HEK293 (cell line): ENCODE results near the gene KLF13.

ENCODE experiments used
- CTCF ChIA-PET: fragments of 350-600 bp; formaldehyde crosslinking; extraction: SDS; loops from one replicate; lab custom pipeline; 2021; ENCODE audit warnings: antibody characterized with exemption; lab: Yijun Ruan, JAX
- POLR2A ChIA-PET: fragments of 300-600 bp; formaldehyde crosslinking; extraction: SDS; loops from one replicate; lab custom pipeline; 2020; ENCODE audit warnings: antibody characterized with exemption, inconsistent platforms; lab: Yijun Ruan, JAX
- H3K27ac ChIP-seq: fragments of 200-500 bp; sonication (Bioruptor generic); 2 replicates; pipeline ENCODE4 v1.5.1; 2014; ENCODE audit warnings: low read depth, low read length, control low read depth, inconsistent platforms; ENCODE audit errors: extremely low read depth
- H3K36me3 ChIP-seq, 2 experiments: fragments of 200-500 bp in 1 of 2; sonication (Bioruptor generic) in 1 of 2; 1 replicate in 1 of 2; 2 replicates in 1 of 2; pipeline ENCODE4 v1.5.1; 2014 to 2017; ENCODE audit warnings: inconsistent platforms in 2 of 2, low read length in 2 of 2; ENCODE audit not compliant: control insufficient read depth in 2 of 2, insufficient read depth in 1 of 2
- H3K4me1 ChIP-seq: fragments of 200-500 bp; sonication (Bioruptor generic); 2 replicates; pipeline ENCODE4 v1.5.1; 2014; ENCODE audit warnings: mild to moderate bottlenecking, low read length, inconsistent platforms; ENCODE audit not compliant: control insufficient read depth, insufficient read depth
- H3K4me3 ChIP-seq: 2 replicates; pipeline ENCODE4 v1.5.1; 2011; ENCODE audit warnings: low read depth, mild to moderate bottlenecking, control low read depth, low read length, moderate library complexity
- H3K9me3 ChIP-seq: fragments of 200-500 bp; sonication (Bioruptor generic); 2 replicates; pipeline ENCODE4 v1.5.1; 2014; ENCODE audit warnings: low read depth, low read length, inconsistent platforms; ENCODE audit not compliant: control insufficient read depth, insufficient read depth
- BCL11B ChIP-seq: fragments of 450-650 bp; formaldehyde crosslinking; IDR thresholded peaks from 2 replicates; pipeline ENCODE4 v1.5.1; 2016; ENCODE audit warnings: low read depth, missing biosample characterization, missing genetic modification characterization
- GLIS1 ChIP-seq: fragments of 450-650 bp; formaldehyde crosslinking; IDR thresholded peaks from 2 replicates; pipeline ENCODE4 v1.5.1; 2016; ENCODE audit warnings: missing biosample characterization, missing genetic modification characterization
- INSM2 ChIP-seq: fragments of 450-650 bp; formaldehyde crosslinking; IDR thresholded peaks from 2 replicates; pipeline ENCODE4 v1.5.1; 2016; ENCODE audit warnings: missing biosample characterization, missing genetic modification characterization
- ZBTB48 ChIP-seq: fragments of 450-650 bp; formaldehyde crosslinking; IDR thresholded peaks from 2 replicates; pipeline ENCODE4 v1.5.1; 2016; ENCODE audit warnings: missing biosample characterization, missing genetic modification characterization
- ZFP41 ChIP-seq: fragments of 450-650 bp; formaldehyde crosslinking; IDR thresholded peaks from 2 replicates; pipeline ENCODE4 v1.5.1; 2016; ENCODE audit warnings: missing biosample characterization, missing genetic modification characterization, borderline replicate concordance
- ZNF112 ChIP-seq: fragments of 450-650 bp; formaldehyde crosslinking; IDR thresholded peaks from 2 replicates; pipeline ENCODE4 v1.5.0; 2017; ENCODE audit warnings: missing biosample characterization, missing genetic modification characterization
- ZNF157 ChIP-seq: fragments of 450-650 bp; formaldehyde crosslinking; IDR thresholded peaks from 2 replicates; pipeline ENCODE4 v1.5.1; 2016; ENCODE audit warnings: missing biosample characterization, missing genetic modification characterization
- ZNF19 ChIP-seq: fragments of 450-650 bp; formaldehyde crosslinking; IDR thresholded peaks from 2 replicates; pipeline ENCODE4; 2016; ENCODE audit warnings: missing biosample characterization, missing genetic modification characterization, low read depth
- ZNF280D ChIP-seq: fragments of 450-650 bp; formaldehyde crosslinking; IDR thresholded peaks from 2 replicates; pipeline ENCODE4 v1.5.1; 2016; ENCODE audit warnings: missing biosample characterization, missing genetic modification characterization
- ZNF292 ChIP-seq: fragments of 450-650 bp; formaldehyde crosslinking; IDR thresholded peaks from 2 replicates; pipeline ENCODE4 v1.5.1; 2016; ENCODE audit warnings: low read depth, missing biosample characterization, missing genetic modification characterization, borderline replicate concordance
- ZNF302 ChIP-seq: fragments of 450-650 bp; formaldehyde crosslinking; IDR thresholded peaks from 2 replicates; pipeline ENCODE4 v1.5.1; 2016; ENCODE audit warnings: missing biosample characterization, missing genetic modification characterization, low read depth
- ZNF645 ChIP-seq: fragments of 450-650 bp; formaldehyde crosslinking; IDR thresholded peaks from 2 replicates; pipeline ENCODE4; 2016; ENCODE audit warnings: missing biosample characterization, missing genetic modification characterization
- ZNF76 ChIP-seq: fragments of 450-650 bp; formaldehyde crosslinking; IDR thresholded peaks from 2 replicates; pipeline ENCODE4; 2016; ENCODE audit warnings: low read depth, missing biosample characterization, missing genetic modification characterization, borderline replicate concordance
- ZNF768 ChIP-seq: fragments of 450-650 bp; formaldehyde crosslinking; IDR thresholded peaks from 2 replicates; pipeline ENCODE4 v1.5.1; 2018; ENCODE audit warnings: missing biosample characterization, mild to moderate bottlenecking, missing genetic modification characterization
- ZNF776 ChIP-seq: fragments of 450-650 bp; formaldehyde crosslinking; IDR thresholded peaks from 2 replicates; pipeline ENCODE4 v1.5.0; 2017; ENCODE audit warnings: missing biosample characterization, missing genetic modification characterization, borderline replicate concordance
- ZNF777 ChIP-seq: fragments of 450-650 bp; formaldehyde crosslinking; IDR thresholded peaks from 2 replicates; pipeline ENCODE4 v1.5.1; 2017; ENCODE audit warnings: missing biosample characterization, missing genetic modification characterization, borderline replicate concordance
- ZNF791 ChIP-seq: fragments of 450-650 bp; formaldehyde crosslinking; IDR thresholded peaks from 2 replicates; pipeline ENCODE4 v1.5.1; 2016; ENCODE audit warnings: missing biosample characterization, missing genetic modification characterization
- ZSCAN30 ChIP-seq: fragments of 450-650 bp; IDR thresholded peaks from 2 replicates; pipeline ENCODE4 v1.5.1; 2018; ENCODE audit warnings: missing biosample characterization, mild to moderate bottlenecking, missing genetic modification characterization, moderate library complexity
- TF ChIP-seq, protein P1 (sequence below): fragments of 450-650 bp; formaldehyde crosslinking; IDR thresholded peaks from 2 replicates; pipeline ENCODE4 v1.5.1; 2016; ENCODE audit warnings: missing biosample characterization, missing genetic modification characterization

Gene KLF13

DNA sequence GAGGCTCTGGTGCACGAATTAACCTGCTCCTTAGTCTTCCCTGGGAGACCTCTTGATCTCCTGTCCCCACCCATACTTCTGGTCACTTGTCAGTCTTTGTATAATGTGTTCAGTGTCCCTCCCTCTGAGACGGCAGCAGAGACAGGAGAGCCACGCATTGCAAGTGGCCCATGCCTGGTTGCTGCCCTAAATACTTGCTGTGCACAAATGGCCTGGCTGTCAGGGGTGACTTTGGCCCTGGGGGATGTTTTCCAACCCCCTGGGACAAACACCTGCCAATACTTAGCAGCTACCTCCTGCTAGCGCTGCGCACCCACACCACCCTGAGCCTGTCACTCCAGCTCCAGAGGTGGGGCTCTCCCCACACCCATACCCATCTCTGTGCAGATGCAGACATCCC is 17.2 kb downstream of the KLF13 start:
- H3K36me3 ChIP-seq: no peaks in the 10 kb centered on the region
- H3K4me1 ChIP-seq: peaks cover 4% of the 10 kb centered on the region
- CTCF ChIA-PET: no interaction called here
- no peaks in the 10 kb centered on the region for H3K9me3 ChIP-seq
- POLR2A ChIA-PET: no interaction called here
- TF ChIP-seq ZNF292 (tag by site-specific recombination) (no peak), ZNF112 (tag by site-specific recombination) (no peak), ZBTB48 (tag by site-specific recombination) (no peak), GLIS1 (peak; percentile 85), ZNF645 (tag by site-specific recombination) (no peak), ZNF280D (tag by site-specific recombination) (no peak), BCL11B (tag by site-specific recombination) (no peak)
- no peak overlapping the region for H3K4me3 ChIP-seq
- H3K27ac ChIP-seq: no peak overlapping the region

DNA sequence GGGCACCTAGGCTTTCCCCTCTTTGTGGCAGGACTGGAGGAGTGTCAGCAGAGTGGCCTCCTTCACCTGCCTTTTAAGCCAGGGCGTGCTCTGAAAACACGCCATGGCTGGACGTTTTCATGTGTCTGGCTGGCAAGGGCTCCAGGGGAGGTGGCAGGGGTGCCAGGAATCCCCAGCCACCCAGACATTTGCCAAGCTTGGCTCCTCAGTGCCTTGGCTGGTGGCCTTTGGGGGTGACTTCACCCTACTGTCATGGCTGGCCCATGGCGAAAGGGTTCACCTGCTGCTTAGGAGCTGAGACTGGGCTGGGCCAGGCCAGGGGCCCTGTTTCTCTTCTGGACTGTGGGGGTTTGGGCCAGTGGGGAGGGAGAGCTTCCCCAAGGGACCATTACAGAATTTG is 17.6 kb downstream of the KLF13 start:
- no peak overlapping the region for H3K4me3 ChIP-seq
- H3K36me3 ChIP-seq: no peaks in the 10 kb centered on the region
- CTCF ChIA-PET: interaction anchor here (0.7 kb wide), 1 partner anchor 91 kb away, joined by 3 read pairs; no protein-coding TSS in a partner anchor
- H3K4me1 ChIP-seq: no peaks in the 10 kb centered on the region; the same call in 1 of the 2 replicates
- no peak overlapping the region for H3K27ac ChIP-seq
- POLR2A ChIA-PET: no interaction called here
- H3K9me3 ChIP-seq: no peaks in the 10 kb centered on the region
- TF ChIP-seq INSM2 (no peak), ZNF791 (tag by site-specific recombination) (no peak), ZFP41 (no peak), ZNF777 (tag by site-specific recombination) (no peak), ZNF302 (no peak), ZNF768 (tag by site-specific recombination) (no peak), ZNF157 (tag by site-specific recombination) (no peak), ZNF776 (tag by site-specific recombination) (no peak), ZSCAN30 (tag by site-specific recombination) (no peak), ZNF19 (tag by site-specific recombination) (no peak), ZNF76 (tag by site-specific recombination) (no peak)
- TF ChIP-seq, protein P1, sequence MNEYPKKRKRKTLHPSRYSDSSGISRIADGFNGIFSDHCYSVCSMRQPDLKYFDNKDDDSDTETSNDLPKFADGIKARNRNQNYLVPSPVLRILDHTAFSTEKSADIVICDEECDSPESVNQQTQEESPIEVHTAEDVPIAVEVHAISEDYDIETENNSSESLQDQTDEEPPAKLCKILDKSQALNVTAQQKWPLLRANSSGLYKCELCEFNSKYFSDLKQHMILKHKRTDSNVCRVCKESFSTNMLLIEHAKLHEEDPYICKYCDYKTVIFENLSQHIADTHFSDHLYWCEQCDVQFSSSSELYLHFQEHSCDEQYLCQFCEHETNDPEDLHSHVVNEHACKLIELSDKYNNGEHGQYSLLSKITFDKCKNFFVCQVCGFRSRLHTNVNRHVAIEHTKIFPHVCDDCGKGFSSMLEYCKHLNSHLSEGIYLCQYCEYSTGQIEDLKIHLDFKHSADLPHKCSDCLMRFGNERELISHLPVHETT (tag by site-specific recombination): no peak
